GM23338 (cell line): ENCODE data around the gene MROH7. TPM values are rescaled to one million over a fixed set of nuclear protein-coding genes. Genes with fewer than 3 reads are reported as not detected.

Experiments used
- ATAC-seq: fragments of 200-7000 bp; cut with Tn5 transposase; 3 replicates; pipeline ENCODE4 v1.9.1; 2020
- DNase-seq: peaks from one replicate; pipeline ENCODE4 v3.0.0-alpha.2; 2015; ENCODE audit warnings: low spot score
- H2AFZ ChIP-seq: fragments of 200-600 bp; sonication (generic); 2 replicates; pipeline ENCODE4 v1.8.0; 2016; ENCODE audit warnings: antibody characterized with exemption, mild to moderate bottlenecking, moderate library complexity
- H3F3A ChIP-seq: fragments of 200-600 bp; sonication (generic); replicated peaks from 2 replicates; pipeline ENCODE4 v1.8.0; 2017; ENCODE audit warnings: antibody characterized with exemption, mixed run types, low read depth
- H3K27ac ChIP-seq: fragments of 200-600 bp; sonication (generic); 2 replicates; pipeline ENCODE4 v1.6.1; 2016; ENCODE audit warnings: low read depth
- H3K27me3 ChIP-seq: fragments of 200-600 bp; sonication (generic); 2 replicates; pipeline ENCODE4 v1.8.0; 2016; ENCODE audit warnings: mild to moderate bottlenecking, mixed run types, moderate library complexity; ENCODE audit not compliant: insufficient read depth
- H3K36me3 ChIP-seq: fragments of 200-600 bp; sonication (generic); 2 replicates; pipeline ENCODE4 v1.8.0; 2016; ENCODE audit warnings: mild to moderate bottlenecking; ENCODE audit not compliant: insufficient read depth
- H3K4me1 ChIP-seq: fragments of 200-600 bp; sonication (generic); 2 replicates; pipeline ENCODE4 v1.8.0; 2016; ENCODE audit warnings: mild to moderate bottlenecking, moderate library complexity; ENCODE audit not compliant: insufficient read depth
- H3K4me2 ChIP-seq: fragments of 200-600 bp; sonication (generic); 2 replicates; pipeline ENCODE4 v1.7.1; 2017; ENCODE audit warnings: mixed run types
- H3K4me3 ChIP-seq: fragments of 200-600 bp; sonication (generic); 2 replicates; pipeline ENCODE4 v1.6.1; 2016; ENCODE audit warnings: mixed run types
- H3K79me2 ChIP-seq: fragments of 200-600 bp; sonication (generic); replicated peaks from 2 replicates; pipeline ENCODE4 v1.8.0; 2017; ENCODE audit warnings: mild to moderate bottlenecking; ENCODE audit not compliant: insufficient read depth
- H3K9me2 ChIP-seq: fragments of 200-600 bp; sonication (generic); 2 replicates; pipeline ENCODE4 v1.8.0; 2017; ENCODE audit not compliant: insufficient read depth
- H4K20me1 ChIP-seq: fragments of 200-600 bp; sonication (generic); replicated peaks from 2 replicates; pipeline ENCODE4 v1.8.0; 2017; ENCODE audit warnings: mild to moderate bottlenecking; ENCODE audit not compliant: insufficient read depth
- H3K27ac Mint-ChIP-seq: 2 replicates; pipeline ENCODE4 v1.8.0; 2020; ENCODE audit warnings: inconsistent platforms, mild to moderate bottlenecking, moderate library complexity, mixed read lengths
- H3K27me3 Mint-ChIP-seq: 3 replicates; pipeline ENCODE4 v1.8.0; 2022; ENCODE audit warnings: low read depth, mild to moderate bottlenecking, moderate library complexity, mixed read lengths, inconsistent platforms; ENCODE audit not compliant: insufficient read depth, poor library complexity
- H3K36me3 Mint-ChIP-seq: 3 replicates; pipeline ENCODE4 v1.8.0; 2021; ENCODE audit warnings: low read depth, mild to moderate bottlenecking, inconsistent platforms, moderate library complexity, mixed read lengths
- H3K4me1 Mint-ChIP-seq: 3 replicates; pipeline ENCODE4 v1.8.0; 2020; ENCODE audit warnings: mild to moderate bottlenecking, inconsistent platforms, mixed read lengths
- H3K4me3 Mint-ChIP-seq: 3 replicates; pipeline ENCODE4 v1.8.0; 2021; ENCODE audit warnings: moderate library complexity, mild to moderate bottlenecking, inconsistent platforms, mixed read lengths
- H3K9me3 Mint-ChIP-seq: 3 replicates; pipeline ENCODE4 v1.8.0; 2020; ENCODE audit warnings: moderate library complexity, mild to moderate bottlenecking, inconsistent platforms, mixed read lengths
- ETS1 ChIP-seq: IDR thresholded peaks from 2 replicates; pipeline ENCODE4 v1.6.1; 2016; ENCODE audit warnings: antibody characterized with exemption
- JUNB ChIP-seq: IDR thresholded peaks from one replicate; pipeline ENCODE4 v1.6.1; 2016; ENCODE audit warnings: antibody characterized with exemption; ENCODE audit not compliant: unreplicated experiment
- POLR2AphosphoS5 ChIP-seq: IDR thresholded peaks from 2 replicates; pipeline ENCODE4 v1.6.1; 2016; ENCODE audit warnings: antibody characterized with exemption, low read depth
- STAT1 ChIP-seq: IDR thresholded peaks from one replicate; pipeline ENCODE4 v1.6.1; 2016; ENCODE audit warnings: antibody characterized with exemption; ENCODE audit not compliant: unreplicated experiment
- ZNF114 ChIP-seq: fragments of 250-450 bp; sonication (Bioruptor Pico); IDR thresholded peaks from 2 replicates; pipeline ENCODE4 v1.5.0; 2020; ENCODE audit warnings: mild to moderate bottlenecking, moderate library complexity
- ZNF331 ChIP-seq: fragments of 250-450 bp; sonication (Bioruptor Pico); IDR thresholded peaks from 2 replicates; pipeline ENCODE4 v1.5.0; 2020; ENCODE audit warnings: low read depth, mild to moderate bottlenecking, moderate library complexity
- ZNF462 ChIP-seq: fragments of 250-450 bp; sonication (Bioruptor Pico); IDR thresholded peaks from 2 replicates; pipeline ENCODE4 v1.5.0; 2020; ENCODE audit warnings: mild to moderate bottlenecking, moderate library complexity
- polyA plus RNA-seq: library from polyadenylated mRNA; unstranded; fragments of >200 nt; fragmentation: Nextera tagmentation; extraction: Ambion mirVana; gene quantifications from 2 replicates; pipeline ENCODE4 v1.2.1, GENCODE V29; 2016
- total RNA-seq: library from RNA; depleted of rRNA; stranded (reverse); fragments of >200 nt; shearing (Covaris generic); gene quantifications from 2 replicates; pipeline ENCODE4 v1.2.3, GENCODE V29; 2014

The MROH7 gene
- total and polyA plus RNA-seq, 2 experiments from 2014 or later = 0.17 TPM; not detected in 1

GRCh38 chr1:54710434-54710833 lies 68.8 kb downstream of the MROH7 start:
- Mint-ChIP-seq H3K4me3 (no peak overlapping the region), H3K36me3 (no peaks in the 10 kb centered on the region), H3K9me3 (no peaks in the 10 kb centered on the region), H3K4me1 (peaks cover 9% of the 10 kb centered on the region), H3K27me3 (peaks cover 10% of the 10 kb centered on the region), H3K27ac (no peak overlapping the region)
- no peak for TF ChIP-seq ZNF331 (CRISPR knock-in tag)
- no peak for TF ChIP-seq POLR2AphosphoS5
- TF ChIP-seq ZNF114 = no peak
- no peak for TF ChIP-seq ZNF462 (CRISPR knock-in tag)
- H3K27ac ChIP-seq = no peak overlapping the region
- H2AFZ ChIP-seq = no peak overlapping the region
- H3K4me3 ChIP-seq = no peak overlapping the region
- H3K4me2 ChIP-seq = no peak overlapping the region
- H3F3A ChIP-seq = no peaks in the 10 kb centered on the region
- DNase-seq = no peak
- no peaks in the 10 kb centered on the region for H3K36me3 ChIP-seq
- ATAC-seq = no peak
- no peaks in the 10 kb centered on the region for H3K27me3 ChIP-seq
- H3K4me1 ChIP-seq = peaks cover 4% of the 10 kb centered on the region; the same call in 1 of the 2 replicates
- H4K20me1 ChIP-seq = no peaks in the 10 kb centered on the region
- no peaks in the 10 kb centered on the region for H3K79me2 ChIP-seq
- H3K9me2 ChIP-seq = no peaks in the 10 kb centered on the region

DNA sequence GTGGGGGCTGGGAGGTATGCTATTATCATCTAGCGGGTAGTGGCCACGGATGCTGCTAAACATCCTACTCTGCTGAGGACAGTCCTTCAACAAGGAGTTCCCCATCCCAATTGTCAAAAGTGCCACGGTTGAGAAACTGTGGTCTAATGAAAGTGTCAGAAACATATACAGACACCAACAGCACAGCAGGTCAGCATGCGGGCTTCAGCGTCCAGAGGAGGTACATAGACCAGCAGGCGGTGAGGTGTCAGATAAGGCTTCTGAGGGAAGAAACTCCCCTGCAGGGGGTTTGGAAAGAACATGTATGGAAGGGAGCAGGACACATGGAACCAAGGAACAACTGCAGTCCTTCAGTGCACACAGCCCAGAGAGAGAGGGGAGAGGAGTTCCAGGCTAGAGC lies 69.3 kb downstream of the MROH7 start:
- H3K27ac ChIP-seq = no peak overlapping the region
- Mint-ChIP-seq H3K4me1 (peaks cover 9% of the 10 kb centered on the region), H3K4me3 (no peak overlapping the region), H3K27ac (no peak overlapping the region), H3K36me3 (no peaks in the 10 kb centered on the region), H3K27me3 (peaks cover 10% of the 10 kb centered on the region), H3K9me3 (no peaks in the 10 kb centered on the region)
- DNase-seq (no peak), ATAC-seq (no peak)
- no peaks in the 10 kb centered on the region for H3K9me2 ChIP-seq
- no peaks in the 10 kb centered on the region for H3K36me3 ChIP-seq
- no peak overlapping the region for H3K4me3 ChIP-seq
- peaks cover 4% of the 10 kb centered on the region; the same call in 1 of the 2 replicates for H3K4me1 ChIP-seq
- no peaks in the 10 kb centered on the region for H3K79me2 ChIP-seq
- no peaks in the 10 kb centered on the region for H3K27me3 ChIP-seq
- no peaks in the 10 kb centered on the region for H3F3A ChIP-seq
- H4K20me1 ChIP-seq = no peaks in the 10 kb centered on the region
- no peak overlapping the region for H2AFZ ChIP-seq
- H3K4me2 ChIP-seq = no peak overlapping the region
- TF ChIP-seq JUNB (no peak), ETS1 (no peak), STAT1 (no peak), ZNF331 (CRISPR knock-in tag) (no peak)
